Measurements from ENCODE around the gene MYB. TPM values are rescaled to one million over a fixed set of nuclear protein-coding genes. Genes with fewer than 3 reads are reported as not detected.

Gene MYB
- total RNA-seq, 6 experiments from 2014 or later: 0.11 to 0.51 (median 0.33) TPM; not detected in 1

GRCh38 chr6:135224037-135224647 lies 43.0 kb downstream of the MYB start:
- TF ChIP-seq POLR2A (IDR thresholded peaks at IDR 0.05) (no peak), CTCF (IDR thresholded peaks at IDR 0.05) (no peak)
- peak overlapping the region in 2 of 3 donors; percentile 19 to 22 for H3K4me3 ChIP-seq

GRCh38 chr6:135225911-135226310 lies 44.8 kb downstream of the MYB start:
- Histone ChIP-seq H3K4me1 (no peaks in the 10 kb centered on the region), H3K9me3 (no peaks in the 10 kb centered on the region), H3K4me3 (no peak overlapping the region), H3K27me3 (no peaks in the 10 kb centered on the region), H3K36me3 (no peaks in the 10 kb centered on the region), H3K27ac (no peak overlapping the region)
- ATAC-seq (no peak), DNase-seq (no peak)
- intact Hi-C loops (cut with DNase I): no loop called here
- no peak for TF ChIP-seq POLR2A (IDR thresholded peaks at IDR 0.05)
- TF ChIP-seq CTCF (IDR thresholded peaks at IDR 0.05): no peak
- 86% methylated on average over 5 of the region's 5 CpGs for WGBS (ENCODE audit: insufficient coverage, low coverage, low lambda C conversion rate, missing lambda C conversion rate)

More at GRCh38 chr6:135224037-135224647, 43.0 kb downstream of the MYB start:
- no peaks in the 10 kb centered on the region for H3K9me3 ChIP-seq
- no peaks in the 10 kb centered on the region for H3K4me1 ChIP-seq
- ATAC-seq (peak; percentile 75 to 83 (median 79)), DNase-seq (no peak)
- intact Hi-C loops (cut with DNase I): no loop called here
- no peaks in the 10 kb centered on the region for H3K27me3 ChIP-seq
- H3K27ac ChIP-seq: peak overlapping the region in 2 of 3 donors; percentile 27 to 35
- WGBS (ENCODE audit: insufficient coverage, low coverage, low lambda C conversion rate, missing lambda C conversion rate): 16% methylated on average over 6 of the region's 6 CpGs
- H3K36me3 ChIP-seq: no peaks in the 10 kb centered on the region

GRCh38 chr6:135226537-135226936 lies 45.4 kb downstream of the MYB start:
- no peaks in the 10 kb centered on the region for H3K4me1 ChIP-seq
- no peak overlapping the region for H3K27ac ChIP-seq
- no peaks in the 10 kb centered on the region for H3K36me3 ChIP-seq
- intact Hi-C loops (cut with DNase I): no loop called here
- ATAC-seq (no peak), DNase-seq (no peak)
- WGBS (ENCODE audit: insufficient coverage, low coverage, low lambda C conversion rate, missing lambda C conversion rate): 46% methylated on average over 1 of the region's 1 CpG
- H3K27me3 ChIP-seq: no peaks in the 10 kb centered on the region
- no peak overlapping the region for H3K4me3 ChIP-seq
- TF ChIP-seq POLR2A (IDR thresholded peaks at IDR 0.05) (no peak), CTCF (IDR thresholded peaks at IDR 0.05) (no peak)
- no peaks in the 10 kb centered on the region for H3K9me3 ChIP-seq

GRCh38 chr6:135227349-135227748 lies 46.2 kb downstream of the MYB start:
- DNase-seq: no peak
- whole genome bisulfite sequencing (ENCODE audit: insufficient coverage, low coverage, low lambda C conversion rate, missing lambda C conversion rate): 70% methylated on average over 2 of the region's 2 CpGs
- TF ChIP-seq POLR2A (IDR thresholded peaks at IDR 0.05) (no peak), CTCF (IDR thresholded peaks at IDR 0.05) (peak; percentile 3 to 12 (median 8))
- Histone ChIP-seq H3K4me1 (no peaks in the 10 kb centered on the region), H3K36me3 (no peaks in the 10 kb centered on the region), H3K9me3 (no peaks in the 10 kb centered on the region), H3K27me3 (no peaks in the 10 kb centered on the region), H3K4me3 (no peak overlapping the region), H3K27ac (no peak overlapping the region)
- intact Hi-C loops (cut with DNase I): no loop called here
- ATAC-seq: peak; percentile 36 to 70 (median 40)
